Activated T-cell treated with anti-CD3 and anti-CD28 coated beads for 48 hours (primary cell): Measurements from ENCODE around the gene MAG.

Source experiments
- DNase-seq: peaks from one replicate; pipeline ENCODE4 v3.0.0-alpha.2; 2020; ENCODE audit warnings: low read depth

MAG gene

DNA sequence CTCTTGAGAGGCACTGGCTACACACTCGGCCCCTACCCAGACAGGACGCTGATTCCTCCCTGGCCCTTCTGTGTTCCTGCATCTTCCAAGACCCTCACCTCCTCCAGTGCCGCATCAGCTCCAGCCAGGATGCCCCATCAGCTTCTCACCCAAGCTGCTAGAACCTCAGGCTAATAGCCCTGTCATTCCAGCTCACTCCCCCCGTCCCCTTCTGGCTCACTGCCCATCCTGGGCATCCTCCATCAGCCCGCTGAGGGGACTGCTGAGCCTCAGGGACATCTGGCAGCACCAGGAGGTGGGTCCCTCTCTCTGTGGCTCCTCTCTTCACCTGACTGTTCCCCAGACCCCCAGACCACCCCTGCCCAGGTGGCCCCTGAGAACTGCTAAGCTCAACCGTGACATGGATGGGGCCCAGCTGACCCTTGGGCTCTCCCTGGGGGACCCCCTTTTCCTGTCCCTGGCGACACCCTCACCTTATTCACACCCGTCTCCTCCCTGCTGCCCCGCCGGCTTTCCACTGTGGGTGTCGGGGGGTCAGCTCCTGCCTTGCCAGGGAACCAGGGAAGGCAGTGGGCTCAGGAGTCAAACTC lies 71.1 kb downstream of the MAG start:
- DNase-seq: no peak
